ENCODE data around the gene SYT3.
A peak's percentile ranks its signal among the peaks of the same experiment; 100 is the strongest.

Gene SYT3

GRCh38 chr19:50664204-50664603 is 24.5 kb upstream of the SYT3 start:
- TF ChIP-seq SETDB1 (IDR thresholded peaks at IDR 0.05; ENCODE audit: insufficient read length, low read length): peak; percentile 28
- TF ChIP-seq ZNF639 (tag by site-specific recombination; IDR thresholded peaks at IDR 0.05): no peak
- CTCF ChIA-PET: interaction anchor here (1.0 to 1.1 kb wide), 3 partner anchors 71 to 126 kb away, joined by 3 read pairs; no protein-coding TSS in a partner anchor
- no peaks in the 10 kb centered on the region for H3K36me3 ChIP-seq (ENCODE audit: control insufficient read depth in 2 of 2, insufficient read depth in 1 of 2, low read length in 2 of 2)
- H3K4me3 ChIP-seq (ENCODE audit: low read depth, low read length): no peak overlapping the region
- no peak overlapping the region for H3K27ac ChIP-seq (ENCODE audit: extremely low read depth, low read depth, low read length)
- no peaks in the 10 kb centered on the region for H3K9me3 ChIP-seq (ENCODE audit: control insufficient read depth, insufficient read depth, low read depth, low read length)
- H3K4me1 ChIP-seq (ENCODE audit: control insufficient read depth, insufficient read depth, low read length): no peaks in the 10 kb centered on the region
- POLR2A ChIA-PET: interaction anchor here (0.6 kb wide), 1 partner anchor 335 kb away, joined by 3 read pairs; no protein-coding TSS in a partner anchor

DNA sequence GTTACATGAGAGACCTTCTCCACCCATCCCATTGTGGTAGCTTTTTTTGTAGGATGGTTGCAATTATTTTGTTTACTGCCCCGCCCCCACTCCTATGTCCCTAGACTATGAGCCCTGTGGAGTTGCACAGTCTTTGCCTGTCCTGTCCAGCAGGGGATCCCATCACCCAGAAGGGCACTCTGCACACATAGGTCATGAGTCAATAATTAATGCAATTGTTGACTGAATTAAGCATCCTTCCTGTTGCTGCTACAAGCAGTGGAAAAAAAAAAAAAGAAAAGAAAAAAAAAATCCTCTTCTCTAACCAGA is 23.8 kb upstream of the SYT3 start:
- ChIA-PET CTCF (interaction anchor here (0.6 to 1.0 kb wide), 4 partner anchors 18 to 125 kb away, joined by 3 read pairs; no protein-coding TSS in a partner anchor), POLR2A (no interaction called here)
- TF ChIP-seq, protein P1, sequence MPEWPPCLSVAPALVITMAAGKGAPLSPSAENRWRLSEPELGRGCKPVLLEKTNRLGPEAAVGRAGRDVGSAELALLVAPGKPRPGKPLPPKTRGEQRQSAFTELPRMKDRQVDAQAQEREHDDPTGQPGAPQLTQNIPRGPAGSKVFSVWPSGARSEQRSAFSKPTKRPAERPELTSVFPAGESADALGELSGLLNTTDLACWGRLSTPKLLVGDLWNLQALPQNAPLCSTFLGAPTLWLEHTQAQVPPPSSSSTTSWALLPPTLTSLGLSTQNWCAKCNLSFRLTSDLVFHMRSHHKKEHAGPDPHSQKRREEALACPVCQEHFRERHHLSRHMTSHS (tag by site-specific recombination; IDR thresholded peaks at IDR 0.05): no peak
- TF ChIP-seq EGR2 (tag by site-specific recombination; IDR thresholded peaks at IDR 0.05; ENCODE audit: low read depth) (0 out of 2 replicates have a peak, but pooled peaks have one; percentile 7), KLF9 (tag by site-specific recombination; IDR thresholded peaks at IDR 0.05; ENCODE audit: low read depth) (0 out of 2 replicates have a peak, but pooled peaks have one; percentile 24), PRDM6 (tag by site-specific recombination; IDR thresholded peaks at IDR 0.05) (no peak), KLF16 (tag by site-specific recombination; IDR thresholded peaks at IDR 0.05) (0 out of 2 replicates have a peak, but pooled peaks have one; percentile 39), ZIC2 (tag by site-specific recombination; IDR thresholded peaks at IDR 0.05) (peak; percentile 40; the same call in 1 of the 2 replicates), ZFHX2 (tag by site-specific recombination; conservative IDR thresholded peaks at IDR 0.05) (peak; percentile 59), ZNF223 (tag by site-specific recombination; IDR thresholded peaks at IDR 0.05) (no peak)
- Histone ChIP-seq H3K36me3 (ENCODE audit: control insufficient read depth in 2 of 2, insufficient read depth in 1 of 2, low read length in 2 of 2) (no peaks in the 10 kb centered on the region), H3K4me1 (ENCODE audit: control insufficient read depth, insufficient read depth, low read length) (no peaks in the 10 kb centered on the region; the same call in 1 of the 2 replicates), H3K9me3 (ENCODE audit: control insufficient read depth, insufficient read depth, low read depth, low read length) (no peaks in the 10 kb centered on the region), H3K4me3 (ENCODE audit: low read depth, low read length) (no peak overlapping the region), H3K27ac (ENCODE audit: extremely low read depth, low read depth, low read length) (no peak overlapping the region)

DNA sequence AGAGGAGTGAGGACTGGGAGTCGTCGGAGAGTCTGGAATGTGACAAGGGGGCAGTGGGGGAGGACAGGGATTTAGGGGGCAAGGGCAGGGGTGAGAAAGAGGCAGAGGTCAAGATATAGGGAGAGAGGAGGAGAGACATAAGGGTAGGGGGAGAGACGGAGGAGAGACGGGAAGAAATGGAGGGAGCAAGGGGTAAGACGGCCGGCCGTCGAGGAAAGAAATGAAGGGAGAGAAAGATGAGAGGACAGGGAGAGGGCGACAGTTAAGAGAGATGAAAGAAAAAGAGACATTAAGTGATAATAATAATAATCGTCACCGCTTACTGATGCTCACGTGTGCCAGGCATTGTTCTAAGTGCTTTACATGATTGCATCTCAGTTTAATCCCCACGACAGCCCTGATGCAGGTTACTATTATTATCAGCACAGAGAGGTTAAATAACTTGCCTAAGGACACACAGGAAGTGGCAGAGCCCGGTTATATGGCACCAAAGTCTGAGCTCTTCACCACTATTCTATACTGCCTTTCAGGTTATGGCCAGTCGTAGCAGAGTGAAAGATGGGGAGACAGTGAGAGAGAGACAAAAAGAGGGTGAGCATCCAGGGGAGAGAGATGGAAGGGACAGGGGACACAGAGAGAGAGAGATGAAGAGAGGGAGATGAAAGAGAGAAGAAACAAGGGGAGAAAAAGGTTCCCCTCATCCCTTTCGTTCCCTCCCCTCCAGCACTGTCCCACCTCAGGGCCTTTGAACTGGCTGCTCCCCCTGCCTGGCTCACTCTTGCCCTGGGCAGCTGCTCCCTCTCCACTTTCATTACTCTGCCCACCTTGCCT is 23.2 kb upstream of the SYT3 start:
- ChIA-PET CTCF (interaction anchor here (0.6 to 0.9 kb wide), 3 partner anchors 19 to 73 kb away, joined by 3 read pairs; no protein-coding TSS in a partner anchor), POLR2A (no interaction called here)
- no peaks in the 10 kb centered on the region; the same call in 1 of the 2 replicates for H3K4me1 ChIP-seq (ENCODE audit: control insufficient read depth, insufficient read depth, low read length)
- peak; percentile 68 for TF ChIP-seq PRDM1 (tag by site-specific recombination; IDR thresholded peaks at IDR 0.05)
- TF ChIP-seq, protein P2, sequence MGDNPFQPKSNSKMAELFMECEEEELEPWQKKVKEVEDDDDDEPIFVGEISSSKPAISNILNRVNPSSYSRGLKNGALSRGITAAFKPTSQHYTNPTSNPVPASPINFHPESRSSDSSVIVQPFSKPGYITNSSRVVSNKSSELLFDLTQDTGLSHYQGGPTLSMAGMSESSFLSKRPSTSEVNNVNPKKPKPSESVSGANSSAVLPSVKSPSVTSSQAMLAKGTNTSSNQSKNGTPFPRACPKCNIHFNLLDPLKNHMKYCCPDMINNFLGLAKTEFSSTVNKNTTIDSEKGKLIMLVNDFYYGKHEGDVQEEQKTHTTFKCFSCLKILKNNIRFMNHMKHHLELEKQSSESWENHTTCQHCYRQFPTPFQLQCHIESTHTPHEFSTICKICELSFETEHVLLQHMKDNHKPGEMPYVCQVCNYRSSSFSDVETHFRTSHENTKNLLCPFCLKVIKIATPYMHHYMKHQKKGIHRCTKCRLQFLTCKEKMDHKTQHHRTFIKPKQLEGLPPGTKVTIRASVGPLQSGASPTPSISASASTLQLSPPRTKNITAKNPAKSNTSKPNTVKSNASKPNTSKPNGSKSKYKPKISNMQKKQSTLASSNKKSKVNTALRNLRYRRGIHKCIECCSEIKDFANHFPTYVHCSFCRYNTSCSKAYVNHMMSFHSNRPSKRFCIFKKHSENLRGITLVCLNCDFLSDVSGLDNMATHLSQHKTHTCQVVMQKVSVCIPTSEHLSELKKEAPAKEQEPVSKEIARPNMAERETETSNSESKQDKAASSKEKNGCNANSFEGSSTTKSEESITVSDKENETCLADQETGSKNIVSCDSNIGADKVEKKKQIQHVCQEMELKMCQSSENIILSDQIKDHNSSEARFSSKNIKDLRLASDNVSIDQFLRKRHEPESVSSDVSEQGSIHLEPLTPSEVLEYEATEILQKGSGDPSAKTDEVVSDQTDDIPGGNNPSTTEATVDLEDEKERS (tag by site-specific recombination; IDR thresholded peaks at IDR 0.05): 0 out of 2 replicates have a peak, but pooled peaks have one; percentile 17
- TF ChIP-seq, protein P3, sequence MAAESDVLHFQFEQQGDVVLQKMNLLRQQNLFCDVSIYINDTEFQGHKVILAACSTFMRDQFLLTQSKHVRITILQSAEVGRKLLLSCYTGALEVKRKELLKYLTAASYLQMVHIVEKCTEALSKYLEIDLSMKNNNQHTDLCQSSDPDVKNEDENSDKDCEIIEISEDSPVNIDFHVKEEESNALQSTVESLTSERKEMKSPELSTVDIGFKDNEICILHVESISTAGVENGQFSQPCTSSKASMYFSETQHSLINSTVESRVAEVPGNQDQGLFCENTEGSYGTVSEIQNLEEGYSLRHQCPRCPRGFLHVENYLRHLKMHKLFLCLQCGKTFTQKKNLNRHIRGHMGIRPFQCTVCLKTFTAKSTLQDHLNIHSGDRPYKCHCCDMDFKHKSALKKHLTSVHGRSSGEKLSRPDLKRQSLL (tag by site-specific recombination; IDR thresholded peaks at IDR 0.05): no peak
- TF ChIP-seq, protein P4, sequence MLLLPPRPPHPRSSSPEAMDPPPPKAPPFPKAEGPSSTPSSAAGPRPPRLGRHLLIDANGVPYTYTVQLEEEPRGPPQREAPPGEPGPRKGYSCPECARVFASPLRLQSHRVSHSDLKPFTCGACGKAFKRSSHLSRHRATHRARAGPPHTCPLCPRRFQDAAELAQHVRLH (tag by site-specific recombination; IDR thresholded peaks at IDR 0.05): peak; percentile 58; the same call in 1 of the 2 replicates
- TF ChIP-seq ZNF596 (tag by site-specific recombination; IDR thresholded peaks at IDR 0.05): peak; percentile 47; the same call in 1 of the 2 replicates
- no peak for TF ChIP-seq ZNF544 (tag by site-specific recombination; IDR thresholded peaks at IDR 0.05)
- TF ChIP-seq RBAK (tag by site-specific recombination; IDR thresholded peaks at IDR 0.05): no peak
- no peak for TF ChIP-seq BCL11B (tag by site-specific recombination; IDR thresholded peaks at IDR 0.05; ENCODE audit: low read depth)

More for the DNA sequence above, 23.2 kb upstream of the SYT3 start:
- Histone ChIP-seq H3K27ac (ENCODE audit: extremely low read depth, low read depth, low read length) (no peak overlapping the region), H3K4me3 (ENCODE audit: low read depth, low read length) (no peak overlapping the region), H3K9me3 (ENCODE audit: control insufficient read depth, insufficient read depth, low read depth, low read length) (no peaks in the 10 kb centered on the region), H3K36me3 (ENCODE audit: control insufficient read depth in 2 of 2, insufficient read depth in 1 of 2, low read length in 2 of 2) (no peaks in the 10 kb centered on the region)

Data from HEK293 (cell line).